Activated CD4-positive, alpha-beta T cell treated with anti-CD3 and anti-CD28 coated beads, Interleukin-2, amount 50 U/mL, for 16 hours (primary cell): ENCODE data around the gene PRR20D.
"Not testable (repeated sequence)": the region's sequence is repeated elsewhere in the genome, so short reads cannot be mapped to it uniquely, and the experiment has no call there.

ENCODE experiments used
- DNase-seq: peaks from one replicate; pipeline ENCODE4 v3.0.0-alpha.2; 2020

The PRR20D gene

DNA sequence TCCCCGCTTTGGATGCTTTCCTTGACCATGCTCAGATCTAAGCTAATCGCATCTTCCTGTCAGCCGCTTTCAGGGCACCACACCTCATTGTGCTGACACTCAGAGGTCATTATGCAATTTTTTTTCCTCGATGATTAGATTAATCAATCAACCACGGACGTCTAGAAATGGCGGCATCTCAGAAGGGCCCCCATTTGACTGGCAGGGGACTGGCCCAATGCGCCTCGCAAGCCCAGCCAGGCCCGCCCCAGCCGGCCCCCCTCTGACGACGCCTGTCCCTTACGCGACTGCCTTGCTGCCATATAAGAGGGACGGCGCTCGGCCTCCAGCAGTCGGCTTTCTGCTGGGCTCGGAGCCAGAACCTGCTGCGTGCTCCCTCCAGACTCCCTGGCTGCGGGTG lies at the start of gene PRR20D:
PRR20D (plus strand) TSS at position 301 of the 400 bp plus-strand sequence. CDS start 387 bp downstream, outside the sequence.
- DNase-seq = not testable (repeated sequence)

DNA sequence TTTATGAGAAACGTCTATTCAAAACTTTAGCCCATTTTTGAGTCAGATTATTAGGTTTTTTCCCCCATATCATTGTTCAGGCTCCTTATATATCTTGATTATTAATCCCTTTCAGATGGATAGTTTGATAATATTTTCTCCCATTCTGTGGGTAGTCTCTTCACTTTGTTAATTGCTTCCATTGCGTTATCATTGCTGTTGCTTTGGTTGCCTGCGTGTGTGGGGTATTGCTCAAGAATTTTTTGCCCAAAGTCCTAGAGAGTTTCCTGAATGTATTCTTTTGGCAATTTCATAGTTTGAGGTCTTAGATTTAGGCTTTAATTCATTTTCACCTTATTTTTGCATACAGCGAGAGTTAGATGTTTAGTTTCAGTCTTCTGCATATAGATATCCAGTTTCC lies 45.5 kb upstream of the PRR20D start:
- DNase-seq = no peak

DNA sequence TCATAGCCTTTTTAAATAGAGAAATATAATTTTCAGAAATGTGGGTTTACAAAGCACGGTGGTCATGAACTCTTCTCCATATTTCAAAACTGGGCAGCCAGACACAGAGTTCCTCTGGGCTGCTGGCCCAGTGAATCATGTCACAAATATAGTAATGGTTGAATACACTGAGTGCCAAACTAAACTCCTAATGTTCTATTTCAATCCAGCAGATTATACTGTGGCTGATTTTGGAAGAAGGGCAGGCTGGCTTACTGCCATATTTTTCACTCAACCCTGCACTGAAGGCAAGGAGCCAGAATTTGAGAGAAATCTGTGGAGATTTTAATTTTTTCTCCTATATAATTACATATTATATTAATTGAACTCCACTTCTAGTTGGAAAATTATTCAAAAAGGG lies 36.8 kb upstream of the PRR20D start:
- no peak for DNase-seq

DNA sequence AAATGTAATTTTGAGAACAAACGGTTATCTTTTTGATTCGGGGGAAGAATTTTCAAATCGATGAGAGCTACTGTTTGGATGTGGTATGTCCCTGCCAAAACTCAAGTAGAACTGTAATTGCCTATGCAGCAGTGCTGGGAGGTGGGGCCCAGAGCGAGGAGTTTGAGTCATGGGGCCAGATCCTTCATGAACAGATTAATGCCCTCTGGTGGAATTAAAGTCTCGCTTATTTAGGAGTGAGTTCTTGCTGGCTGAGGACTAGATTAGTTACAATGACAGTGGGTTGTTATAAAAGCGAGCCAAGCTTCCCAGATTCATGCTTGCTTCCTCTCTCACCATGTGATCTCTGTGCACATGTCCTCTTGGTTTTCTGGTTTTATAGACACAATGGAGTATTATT lies 31.5 kb upstream of the PRR20D start:
- DNase-seq = no peak

DNA sequence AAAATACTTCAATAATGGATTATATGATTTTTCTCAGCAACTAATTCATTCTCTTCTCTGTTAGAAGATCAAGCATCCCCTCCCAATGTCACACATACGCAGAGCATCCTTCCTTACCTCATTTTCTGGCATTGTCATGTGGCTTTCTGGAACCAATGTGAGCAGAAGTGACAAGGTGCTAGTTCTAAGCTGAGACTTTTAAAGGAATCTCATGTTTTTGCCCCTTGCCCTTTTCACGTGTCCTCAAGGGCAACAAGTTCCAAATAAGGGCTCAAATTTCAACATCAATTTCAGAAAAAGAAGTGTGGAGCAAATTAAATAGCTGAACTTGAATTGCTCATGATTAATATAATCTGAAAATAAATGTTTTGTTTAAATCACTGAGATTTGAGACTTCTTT lies 24.3 kb upstream of the PRR20D start:
- DNase-seq = no peak

DNA sequence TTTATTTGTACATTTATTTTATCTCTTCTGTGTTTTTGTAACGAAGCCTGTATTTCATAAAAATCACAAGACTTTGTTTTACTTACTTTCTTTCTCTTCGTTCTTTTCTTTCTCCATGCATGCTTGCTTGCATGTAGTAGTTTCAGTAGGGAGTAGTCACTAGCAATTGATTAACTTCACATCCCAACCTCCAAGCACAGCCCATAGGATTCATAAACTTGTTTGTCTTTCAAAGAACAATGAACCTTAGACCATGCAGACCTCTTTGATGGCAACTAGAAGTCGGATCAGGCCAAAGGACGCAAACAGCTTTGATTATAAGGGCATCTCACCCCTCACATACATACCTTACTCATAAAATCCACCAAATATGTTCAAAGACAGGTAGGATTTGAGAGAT lies 22.8 kb upstream of the PRR20D start:
- DNase-seq = no peak

DNA sequence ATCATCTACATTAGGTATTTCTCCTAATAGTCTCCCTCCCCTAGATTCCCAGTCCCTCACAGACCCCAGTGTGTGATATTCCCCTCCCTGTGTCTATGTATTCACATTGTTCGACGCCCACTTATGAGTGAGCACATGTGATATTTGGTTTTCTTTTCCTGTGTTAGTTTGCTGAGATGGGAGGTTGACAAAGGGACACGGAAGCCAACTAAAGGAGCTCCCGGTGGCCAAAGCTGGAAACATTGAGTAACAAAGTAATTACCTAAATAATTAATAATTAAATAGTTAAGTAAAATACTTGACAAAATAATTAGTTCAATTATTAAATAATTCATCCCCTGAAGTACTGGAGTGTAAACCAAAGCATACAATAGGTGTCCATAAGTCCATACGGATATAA lies 21.4 kb upstream of the PRR20D start:
- DNase-seq = no peak

DNA sequence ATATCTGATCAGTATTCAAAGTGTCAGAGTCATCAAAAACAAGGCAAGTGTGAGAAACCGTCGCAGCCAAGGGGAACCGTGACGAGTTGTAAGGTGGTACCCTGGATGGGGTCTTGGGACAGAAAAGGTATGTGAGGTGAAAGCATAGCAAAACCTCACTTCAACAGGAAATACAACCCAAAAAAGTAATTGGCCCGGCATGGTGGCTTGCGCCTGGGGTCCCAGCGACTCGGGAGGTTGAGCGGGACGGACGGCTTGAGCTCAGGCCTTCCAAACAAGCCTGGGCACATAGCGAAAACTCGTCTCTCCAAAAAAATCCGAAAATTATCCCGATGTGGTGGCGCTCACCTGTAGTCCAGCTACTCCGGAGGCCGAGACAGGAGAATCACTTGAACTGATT lies 20.7 kb upstream of the PRR20D start:
- DNase-seq = not testable (repeated sequence)

DNA sequence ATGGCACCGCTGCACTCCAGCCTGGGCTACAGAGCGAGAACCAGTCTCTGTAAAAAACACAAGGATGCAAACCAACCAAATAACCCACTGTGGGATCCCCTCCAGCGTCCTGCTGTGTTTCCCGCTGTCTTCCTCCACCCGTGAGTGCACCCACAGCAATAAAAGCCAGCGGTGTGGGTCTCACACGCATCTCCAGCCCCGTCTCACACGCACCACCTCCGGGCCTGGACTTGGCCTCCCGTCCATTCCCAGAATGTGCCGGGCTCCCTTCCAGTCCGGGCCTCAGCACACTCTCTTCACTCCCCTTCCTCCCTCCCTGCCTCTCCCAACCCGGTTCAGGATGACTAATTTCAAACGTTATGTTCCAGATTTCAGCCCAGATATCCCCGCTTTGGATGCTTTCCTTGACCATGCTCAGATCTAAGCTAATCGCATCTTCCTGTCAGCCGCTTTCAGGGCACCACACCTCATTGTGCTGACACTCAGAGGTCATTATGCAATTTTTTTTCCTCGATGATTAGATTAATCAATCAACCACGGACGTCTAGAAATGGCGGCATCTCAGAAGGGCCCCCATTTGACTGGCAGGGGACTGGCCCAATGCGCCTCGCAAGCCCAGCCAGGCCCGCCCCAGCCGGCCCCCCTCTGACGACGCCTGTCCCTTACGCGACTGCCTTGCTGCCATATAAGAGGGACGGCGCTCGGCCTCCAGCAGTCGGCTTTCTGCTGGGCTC lies 20.0 kb upstream of the PRR20D start, which contains the start of gene PRR20A:
PRR20A (plus strand) TSS at position 684 of the 734 bp plus-strand sequence. CDS start 387 bp downstream, outside the sequence.
- not testable (repeated sequence) for DNase-seq

DNA sequence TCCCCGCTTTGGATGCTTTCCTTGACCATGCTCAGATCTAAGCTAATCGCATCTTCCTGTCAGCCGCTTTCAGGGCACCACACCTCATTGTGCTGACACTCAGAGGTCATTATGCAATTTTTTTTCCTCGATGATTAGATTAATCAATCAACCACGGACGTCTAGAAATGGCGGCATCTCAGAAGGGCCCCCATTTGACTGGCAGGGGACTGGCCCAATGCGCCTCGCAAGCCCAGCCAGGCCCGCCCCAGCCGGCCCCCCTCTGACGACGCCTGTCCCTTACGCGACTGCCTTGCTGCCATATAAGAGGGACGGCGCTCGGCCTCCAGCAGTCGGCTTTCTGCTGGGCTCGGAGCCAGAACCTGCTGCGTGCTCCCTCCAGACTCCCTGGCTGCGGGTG lies 13.2 kb upstream of the PRR20D start, which contains the start of gene PRR20B:
PRR20B (plus strand) TSS at position 301 of the 400 bp plus-strand sequence. CDS start 387 bp downstream, outside the sequence.
- DNase-seq = not testable (repeated sequence)

DNA sequence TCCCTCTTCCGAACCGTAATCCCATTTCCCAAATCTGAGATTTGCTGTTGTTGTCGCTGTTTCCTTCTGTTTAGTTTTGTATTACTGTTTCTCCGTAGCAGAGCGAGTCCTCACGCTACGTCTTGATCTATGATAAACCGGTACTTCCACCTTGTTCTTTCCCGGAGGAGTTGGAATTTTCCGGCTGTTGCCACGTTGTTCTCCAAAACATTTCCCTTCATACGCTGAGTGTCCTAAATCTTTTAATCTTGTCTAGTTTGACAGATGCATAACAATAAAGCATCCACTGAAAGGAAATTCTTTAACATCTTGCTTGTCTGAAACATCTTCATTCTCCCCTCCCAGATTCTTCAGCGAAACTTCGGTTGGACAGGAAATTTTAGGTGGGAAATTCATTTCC lies 12.3 kb upstream of the PRR20D start:
- DNase-seq = not testable (repeated sequence)

DNA sequence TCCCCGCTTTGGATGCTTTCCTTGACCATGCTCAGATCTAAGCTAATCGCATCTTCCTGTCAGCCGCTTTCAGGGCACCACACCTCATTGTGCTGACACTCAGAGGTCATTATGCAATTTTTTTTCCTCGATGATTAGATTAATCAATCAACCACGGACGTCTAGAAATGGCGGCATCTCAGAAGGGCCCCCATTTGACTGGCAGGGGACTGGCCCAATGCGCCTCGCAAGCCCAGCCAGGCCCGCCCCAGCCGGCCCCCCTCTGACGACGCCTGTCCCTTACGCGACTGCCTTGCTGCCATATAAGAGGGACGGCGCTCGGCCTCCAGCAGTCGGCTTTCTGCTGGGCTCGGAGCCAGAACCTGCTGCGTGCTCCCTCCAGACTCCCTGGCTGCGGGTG lies 6.7 kb upstream of the PRR20D start, which contains the start of gene PRR20C:
PRR20C (plus strand) TSS at position 301 of the 400 bp plus-strand sequence. CDS start 387 bp downstream, outside the sequence.
- not testable (repeated sequence) for DNase-seq

DNA sequence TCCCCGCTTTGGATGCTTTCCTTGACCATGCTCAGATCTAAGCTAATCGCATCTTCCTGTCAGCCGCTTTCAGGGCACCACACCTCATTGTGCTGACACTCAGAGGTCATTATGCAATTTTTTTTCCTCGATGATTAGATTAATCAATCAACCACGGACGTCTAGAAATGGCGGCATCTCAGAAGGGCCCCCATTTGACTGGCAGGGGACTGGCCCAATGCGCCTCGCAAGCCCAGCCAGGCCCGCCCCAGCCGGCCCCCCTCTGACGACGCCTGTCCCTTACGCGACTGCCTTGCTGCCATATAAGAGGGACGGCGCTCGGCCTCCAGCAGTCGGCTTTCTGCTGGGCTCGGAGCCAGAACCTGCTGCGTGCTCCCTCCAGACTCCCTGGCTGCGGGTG lies 6.5 kb downstream of the PRR20D start, which contains the start of gene PRR20E:
PRR20E (plus strand) TSS at position 301 of the 400 bp plus-strand sequence. CDS start 387 bp downstream, outside the sequence.
- DNase-seq = not testable (repeated sequence)

DNA sequence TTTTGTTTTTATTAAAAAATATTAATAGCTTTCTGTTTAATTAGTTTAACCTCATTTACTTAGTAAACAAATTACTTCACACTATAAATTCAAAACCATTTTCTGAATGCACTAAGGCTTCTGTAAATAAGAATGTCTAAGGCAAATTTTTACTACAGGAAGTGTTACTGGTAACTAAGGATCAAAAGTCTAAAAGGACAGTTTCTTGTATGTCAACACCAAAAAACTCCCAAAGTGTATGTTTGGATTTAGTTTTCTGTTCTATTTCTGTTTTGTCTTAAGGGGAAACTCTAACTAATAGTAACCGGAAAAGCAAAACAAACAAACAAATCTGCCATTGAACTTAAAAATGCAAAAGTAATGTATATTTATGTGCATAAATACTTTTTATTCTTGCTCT lies 31.2 kb downstream of the PRR20D start:
- DNase-seq = no peak

DNA sequence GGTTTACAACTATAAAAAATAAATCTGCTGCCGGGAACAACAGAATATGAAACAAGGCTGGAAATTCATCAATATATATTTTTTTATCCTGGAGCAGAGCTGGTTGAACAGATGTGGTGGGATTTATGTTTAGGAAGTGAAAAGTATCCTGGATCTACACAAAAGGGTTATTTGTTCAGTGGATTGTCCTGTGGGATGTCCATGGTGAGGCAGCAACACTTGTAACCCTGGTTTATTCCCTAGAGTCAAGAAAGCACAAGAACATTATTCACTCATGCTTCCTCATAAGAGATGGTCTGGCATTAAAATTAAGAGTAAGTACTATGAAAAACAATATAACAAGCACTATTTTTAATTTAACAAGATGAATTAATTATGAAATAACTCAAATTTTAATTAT lies 52.6 kb downstream of the PRR20D start:
- no peak for DNase-seq
